OCI-LY7 (cell line): ENCODE data around the gene SPTBN2.

Experiments used
- EZH2phosphoT487 ChIP-seq: fragments of 200-600 bp; sonication (generic); IDR thresholded peaks from 2 replicates; pipeline ENCODE4 v1.6.1; 2018; ENCODE audit warnings: low read depth, borderline replicate concordance, mild to moderate bottlenecking, mixed run types, antibody characterized with exemption, low read length, moderate library complexity, mixed read lengths
- TF ChIP-seq, protein P1 (sequence below): fragments of 200-600 bp; sonication (generic); conservative IDR thresholded peaks from 2 replicates; pipeline ENCODE4 v1.5.1; 2014; ENCODE audit warnings: mild to moderate bottlenecking, antibody characterized with exemption, low read length, moderate library complexity, mixed read lengths

DNA sequence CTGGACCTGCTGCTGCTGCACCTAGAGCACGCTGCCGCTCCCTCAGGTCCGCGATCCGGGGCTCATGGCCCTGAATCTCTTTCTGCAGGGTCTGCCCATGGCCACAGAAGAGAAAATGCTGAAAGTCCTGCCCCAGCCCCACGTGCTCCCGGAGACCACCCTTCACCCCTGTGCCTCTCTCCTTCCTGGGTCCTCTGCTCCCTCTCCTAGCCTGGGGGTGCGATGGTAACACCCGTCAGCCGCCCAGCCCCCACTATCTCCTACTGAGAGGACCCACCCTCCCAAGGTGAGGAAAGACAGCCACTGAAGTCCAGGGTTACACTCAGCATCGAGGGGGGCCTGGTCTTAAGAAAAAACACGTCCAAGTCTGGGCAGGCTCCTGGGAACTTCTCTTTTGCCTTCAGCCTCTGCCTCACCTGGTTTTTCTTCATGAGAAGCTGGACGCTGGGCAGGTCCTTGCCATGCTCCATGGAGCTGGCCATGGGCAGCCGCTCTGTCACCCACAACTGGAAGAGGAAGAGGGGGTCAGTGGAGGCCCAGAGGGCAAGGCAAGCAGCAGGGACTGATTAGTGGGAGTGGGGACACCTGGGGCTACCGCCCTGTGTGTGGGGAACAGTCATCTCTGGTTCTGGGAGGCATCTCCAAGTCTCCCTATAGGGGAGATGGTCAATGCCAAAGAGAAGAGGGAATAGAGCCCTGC lies 35.5 kb downstream of the SPTBN2 start:
- TF ChIP-seq, protein P1, sequence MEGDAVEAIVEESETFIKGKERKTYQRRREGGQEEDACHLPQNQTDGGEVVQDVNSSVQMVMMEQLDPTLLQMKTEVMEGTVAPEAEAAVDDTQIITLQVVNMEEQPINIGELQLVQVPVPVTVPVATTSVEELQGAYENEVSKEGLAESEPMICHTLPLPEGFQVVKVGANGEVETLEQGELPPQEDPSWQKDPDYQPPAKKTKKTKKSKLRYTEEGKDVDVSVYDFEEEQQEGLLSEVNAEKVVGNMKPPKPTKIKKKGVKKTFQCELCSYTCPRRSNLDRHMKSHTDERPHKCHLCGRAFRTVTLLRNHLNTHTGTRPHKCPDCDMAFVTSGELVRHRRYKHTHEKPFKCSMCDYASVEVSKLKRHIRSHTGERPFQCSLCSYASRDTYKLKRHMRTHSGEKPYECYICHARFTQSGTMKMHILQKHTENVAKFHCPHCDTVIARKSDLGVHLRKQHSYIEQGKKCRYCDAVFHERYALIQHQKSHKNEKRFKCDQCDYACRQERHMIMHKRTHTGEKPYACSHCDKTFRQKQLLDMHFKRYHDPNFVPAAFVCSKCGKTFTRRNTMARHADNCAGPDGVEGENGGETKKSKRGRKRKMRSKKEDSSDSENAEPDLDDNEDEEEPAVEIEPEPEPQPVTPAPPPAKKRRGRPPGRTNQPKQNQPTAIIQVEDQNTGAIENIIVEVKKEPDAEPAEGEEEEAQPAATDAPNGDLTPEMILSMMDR: no peak
- TF ChIP-seq EZH2phosphoT487: no peak
